ENCODE data around the gene FLNB.

FLNB gene

DNA sequence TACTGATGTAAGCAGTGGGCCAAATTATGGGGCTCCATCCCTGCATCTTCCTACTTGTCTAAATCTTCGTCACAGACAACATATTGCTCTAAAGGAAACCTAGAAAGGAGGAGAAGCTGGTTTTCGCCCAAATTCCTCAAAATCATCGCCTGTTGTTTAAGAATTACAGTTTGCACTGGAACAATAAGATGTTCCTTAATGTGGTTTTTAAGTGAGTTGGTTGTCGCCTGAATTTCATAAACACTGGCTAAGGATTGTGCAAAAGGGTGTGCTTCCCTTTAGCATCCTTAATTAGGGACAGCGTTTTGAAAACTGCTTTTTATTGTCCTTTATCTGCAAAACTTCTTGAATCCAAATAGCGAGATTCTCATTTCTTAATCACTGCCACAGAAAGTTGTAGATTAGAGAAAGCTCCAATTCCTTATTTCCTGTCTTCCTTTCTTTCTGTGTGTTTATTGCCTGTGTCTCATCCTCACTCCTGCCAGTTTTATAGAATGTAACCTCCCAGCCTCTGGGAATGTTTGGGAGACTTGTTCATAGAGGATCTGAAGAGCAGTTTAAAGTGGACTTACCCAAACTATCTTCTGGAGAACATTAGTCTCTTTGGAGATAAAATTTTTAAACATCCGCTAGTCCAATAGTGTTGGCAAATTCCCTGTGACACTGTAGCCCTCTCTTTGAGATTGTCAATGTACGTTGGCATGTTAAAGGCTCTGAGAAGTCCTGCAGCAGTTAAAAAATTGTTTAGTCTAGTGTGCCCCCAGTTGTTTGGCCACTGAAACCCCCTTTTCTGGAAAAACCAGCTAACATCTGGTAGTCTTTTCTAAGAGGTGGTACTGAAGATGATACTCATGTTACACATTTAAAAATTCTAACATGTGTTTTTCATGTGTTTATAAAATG, 50.4 kb downstream of the FLNB start:
- no peak for DNase-seq

DNA sequence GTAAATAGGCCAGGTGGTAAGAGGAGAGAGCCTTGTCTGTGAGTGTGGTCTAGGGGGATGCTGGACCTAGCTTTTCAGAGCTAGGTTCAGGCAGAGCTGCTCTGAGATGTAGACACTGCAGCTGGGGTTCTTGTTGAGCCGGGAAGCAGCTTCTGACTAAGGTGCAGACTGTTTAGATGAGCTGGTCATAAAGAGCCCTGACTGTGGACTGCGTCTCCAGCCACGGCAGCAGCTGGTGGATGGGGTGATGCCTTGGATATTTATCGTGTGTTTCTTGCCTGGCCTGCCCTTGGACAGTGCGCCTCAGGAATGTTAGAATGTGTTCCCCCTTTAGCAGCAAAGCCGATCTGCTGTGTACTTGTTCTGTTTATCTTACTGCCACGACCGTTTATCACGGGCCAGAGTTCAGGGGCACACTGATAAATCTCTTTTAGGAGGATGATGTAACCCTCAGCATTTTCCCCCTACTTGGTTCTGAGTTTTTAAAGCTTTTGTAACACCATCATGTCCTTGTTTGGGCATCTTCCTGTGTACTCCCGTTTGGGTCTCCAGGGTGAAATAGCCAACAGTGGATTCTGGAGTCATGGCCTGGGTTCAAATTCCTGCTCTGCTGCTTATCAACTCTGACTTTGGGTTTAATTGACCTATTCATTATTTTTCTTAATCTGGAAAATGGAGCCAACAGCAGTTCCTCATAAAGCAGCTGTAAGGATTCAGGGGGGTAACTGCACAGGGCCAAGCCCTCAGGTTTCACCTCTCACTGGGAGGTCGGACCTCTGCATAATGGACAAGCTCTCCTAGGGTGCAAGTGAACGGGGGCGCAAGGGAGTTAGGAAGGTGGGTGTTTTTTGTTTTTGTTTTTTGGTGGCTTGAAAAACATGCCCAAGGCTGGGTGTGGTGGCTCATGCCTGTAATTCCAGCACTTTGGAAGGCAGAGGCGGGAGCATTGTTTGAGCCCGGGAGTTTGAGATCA, 51.4 kb downstream of the FLNB start:
- DNase-seq, result peak; percentile 83

DNA sequence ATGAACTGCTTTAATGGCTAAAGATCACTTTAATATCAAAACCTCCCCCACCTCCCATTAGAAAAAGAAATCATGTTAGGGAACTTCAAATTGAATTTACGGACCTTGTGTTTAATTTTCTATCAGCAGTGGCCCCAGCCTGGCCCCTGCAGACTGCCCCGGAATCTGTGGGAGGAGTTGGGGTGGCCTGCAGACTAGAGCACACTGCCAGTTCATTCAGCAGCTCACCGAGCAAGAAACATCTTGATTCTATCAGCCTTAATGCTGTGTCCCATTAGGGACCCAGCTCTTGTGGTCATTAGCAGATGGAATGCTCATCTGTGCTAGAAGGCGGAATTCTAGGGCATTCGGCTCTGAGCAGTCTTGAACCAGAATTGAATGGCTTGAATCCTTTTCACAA, 54.2 kb downstream of the FLNB start:
- DNase-seq, result no peak

DNA sequence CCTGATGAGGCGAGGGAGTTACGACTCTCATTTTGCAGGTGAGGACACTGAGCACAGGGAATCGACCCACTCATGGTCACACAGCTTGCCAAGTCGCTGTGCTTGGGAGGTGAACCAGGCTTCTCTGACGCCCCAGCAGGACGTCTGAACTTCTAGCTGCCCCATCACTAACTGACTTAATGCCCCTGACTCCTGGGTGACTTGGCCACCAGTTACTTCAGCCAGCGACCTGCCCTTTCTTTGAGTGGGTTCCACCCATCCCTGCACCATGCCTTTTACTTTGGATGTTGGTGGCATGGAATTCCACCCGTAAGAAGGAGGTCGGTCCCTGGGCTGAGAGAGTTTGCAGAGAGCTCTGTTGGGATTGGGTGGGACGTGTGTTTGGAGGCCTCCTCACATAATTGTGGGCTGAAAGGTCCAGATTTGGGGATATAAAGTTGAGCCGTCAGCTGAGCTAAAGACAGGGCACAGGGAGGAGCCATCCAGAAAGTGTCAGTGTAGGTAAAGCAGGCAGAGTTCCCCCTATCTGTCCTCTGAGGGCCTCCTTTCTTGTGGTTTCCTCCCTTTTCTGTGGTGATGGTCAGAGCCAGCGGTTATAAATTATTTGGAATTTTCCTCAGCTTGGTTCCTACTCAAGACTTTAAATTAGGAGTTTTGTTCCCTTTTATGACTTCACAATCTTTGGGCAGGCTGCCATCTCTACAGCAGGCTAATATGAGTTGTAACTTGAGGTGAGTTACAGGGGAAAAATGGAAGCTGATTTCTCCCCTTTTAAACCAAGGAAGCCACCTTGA, 55.0 kb downstream of the FLNB start:
- DNase-seq, result peak; percentile 69

DNA sequence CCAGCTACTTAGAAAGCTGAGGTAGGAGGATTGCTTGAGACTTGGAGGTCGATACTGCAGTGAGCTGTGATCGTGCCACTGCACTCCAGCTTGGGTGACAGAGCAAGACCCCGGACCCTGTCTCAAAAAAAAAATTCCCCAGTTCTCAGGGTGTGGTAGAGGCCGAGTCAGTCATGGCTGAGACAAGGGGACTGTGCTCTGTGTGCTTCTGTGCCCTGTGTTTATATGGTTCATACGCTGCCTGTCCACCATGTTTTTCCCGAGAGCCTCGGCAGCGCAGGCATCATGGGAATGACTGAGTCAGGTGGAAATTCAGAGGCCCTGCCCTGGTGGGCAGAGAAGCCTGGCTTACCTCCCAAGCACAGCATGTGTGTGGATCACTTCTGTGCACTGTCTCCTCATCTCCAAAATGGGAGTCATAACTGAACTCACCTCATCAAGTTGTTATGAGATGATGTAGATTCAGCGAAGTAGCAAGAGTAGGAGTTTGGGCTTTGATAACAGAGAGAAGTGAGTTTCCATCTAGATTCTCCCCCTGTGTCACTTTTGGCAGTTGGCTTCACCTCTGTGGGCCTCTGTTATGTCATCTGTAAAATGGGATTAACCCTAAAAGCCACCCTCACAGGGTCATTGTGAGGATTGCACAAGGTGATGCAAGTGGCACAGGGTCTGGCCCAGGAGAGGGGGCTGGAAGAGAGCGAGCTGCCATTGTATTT, 56.9 kb downstream of the FLNB start:
- no peak for DNase-seq

DNA sequence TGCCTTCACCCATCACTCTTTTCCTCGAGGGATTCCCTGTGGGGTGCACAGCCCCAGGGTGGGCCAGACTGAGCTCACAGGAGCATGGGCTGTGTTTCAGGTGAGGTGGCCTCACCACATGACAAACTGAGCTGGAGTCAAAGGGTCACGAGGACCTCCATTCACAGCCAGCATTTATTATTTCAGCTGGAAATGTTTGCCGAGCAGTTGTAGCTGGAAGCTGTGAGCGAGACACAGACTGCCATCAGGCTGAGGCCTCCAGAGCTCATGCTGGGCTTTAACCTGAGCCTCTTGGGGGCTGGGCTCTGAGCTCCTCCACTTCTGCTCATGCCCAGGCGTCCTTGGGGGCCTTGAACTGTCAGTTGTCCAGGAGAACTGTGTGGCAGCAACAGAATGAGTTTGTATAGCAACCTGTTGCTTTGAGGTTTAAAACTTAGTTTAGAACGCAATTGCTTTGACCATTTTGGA, 57.5 kb downstream of the FLNB start:
- DNase-seq, result no peak

DNA sequence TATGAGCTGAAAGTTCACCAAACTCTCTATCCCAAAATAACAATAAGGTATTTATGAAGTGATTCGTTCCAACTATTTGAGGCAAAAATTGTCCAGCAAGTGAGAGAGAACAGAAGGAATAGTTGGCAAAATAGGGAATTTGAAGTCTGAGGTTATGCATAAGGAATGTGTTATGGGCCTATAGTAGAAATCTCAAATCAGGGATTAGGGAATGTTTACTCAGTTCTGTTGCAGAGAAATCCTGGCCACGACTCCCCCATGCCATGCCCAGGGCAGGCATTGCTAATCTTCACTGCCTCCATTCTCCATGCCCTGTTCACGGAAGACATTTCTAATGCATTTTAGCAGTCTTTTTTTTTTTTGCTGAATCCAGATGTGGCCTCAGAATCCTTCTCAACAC, 58.6 kb downstream of the FLNB start:
- no peak for DNase-seq

DNA sequence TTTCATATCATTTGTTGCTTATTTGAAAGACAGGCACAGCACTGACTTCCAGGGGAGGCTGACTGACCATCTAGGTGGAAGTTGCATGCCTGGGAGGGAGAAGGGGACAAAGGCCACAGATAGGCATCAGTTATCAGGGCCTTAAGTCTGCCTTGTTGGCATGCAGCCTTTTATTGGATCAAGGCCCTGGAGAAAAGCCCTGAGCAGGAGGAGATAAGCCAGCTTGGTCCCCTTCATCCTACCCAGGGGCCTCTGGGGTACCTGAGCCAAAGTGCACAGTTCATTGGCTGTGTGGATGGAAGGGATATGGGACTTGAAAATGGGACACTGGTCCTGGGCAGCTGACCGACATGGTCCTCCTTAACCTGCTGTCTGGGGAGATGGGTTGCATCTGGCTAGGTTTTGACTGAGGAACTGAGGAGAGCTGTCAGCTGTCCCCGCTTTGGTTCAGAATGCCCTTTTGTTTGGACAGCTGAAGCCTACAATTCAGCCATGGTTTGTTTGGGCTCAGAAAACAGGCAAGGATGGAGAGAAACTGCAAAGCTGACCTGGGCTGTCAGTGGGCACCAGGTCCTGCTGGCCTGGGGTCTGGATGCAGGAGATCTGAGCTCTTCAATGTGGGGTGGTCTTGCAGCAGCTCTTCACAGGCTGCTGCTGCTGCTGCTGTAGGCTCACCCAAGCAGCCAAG, 60.0 kb downstream of the FLNB start:
- peak; percentile 66 for DNase-seq

DNA sequence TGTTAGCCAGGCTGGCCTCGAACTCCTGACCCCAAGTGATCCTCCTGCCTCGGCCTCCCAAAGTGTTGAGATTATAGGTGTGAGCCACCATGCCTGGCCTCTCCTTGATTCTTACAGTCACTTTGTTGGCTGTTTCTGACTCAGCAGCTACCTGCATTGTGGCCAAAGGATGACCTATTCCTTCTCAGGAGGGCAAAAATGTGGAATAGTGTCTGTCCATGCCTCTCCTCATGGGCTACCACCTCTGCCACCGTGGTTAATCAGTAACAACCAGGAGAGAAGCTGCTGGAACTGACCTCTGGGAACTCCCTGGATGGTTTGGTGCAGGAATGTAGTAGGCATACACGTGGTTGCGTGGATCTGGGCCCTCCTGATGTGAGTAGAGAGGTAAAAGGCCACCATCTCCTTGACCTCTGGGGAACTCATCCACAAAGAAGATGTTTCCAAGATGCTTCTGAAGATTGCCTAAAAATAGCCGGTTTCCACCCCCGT, 63.3 kb downstream of the FLNB start:
- no peak for DNase-seq

DNA sequence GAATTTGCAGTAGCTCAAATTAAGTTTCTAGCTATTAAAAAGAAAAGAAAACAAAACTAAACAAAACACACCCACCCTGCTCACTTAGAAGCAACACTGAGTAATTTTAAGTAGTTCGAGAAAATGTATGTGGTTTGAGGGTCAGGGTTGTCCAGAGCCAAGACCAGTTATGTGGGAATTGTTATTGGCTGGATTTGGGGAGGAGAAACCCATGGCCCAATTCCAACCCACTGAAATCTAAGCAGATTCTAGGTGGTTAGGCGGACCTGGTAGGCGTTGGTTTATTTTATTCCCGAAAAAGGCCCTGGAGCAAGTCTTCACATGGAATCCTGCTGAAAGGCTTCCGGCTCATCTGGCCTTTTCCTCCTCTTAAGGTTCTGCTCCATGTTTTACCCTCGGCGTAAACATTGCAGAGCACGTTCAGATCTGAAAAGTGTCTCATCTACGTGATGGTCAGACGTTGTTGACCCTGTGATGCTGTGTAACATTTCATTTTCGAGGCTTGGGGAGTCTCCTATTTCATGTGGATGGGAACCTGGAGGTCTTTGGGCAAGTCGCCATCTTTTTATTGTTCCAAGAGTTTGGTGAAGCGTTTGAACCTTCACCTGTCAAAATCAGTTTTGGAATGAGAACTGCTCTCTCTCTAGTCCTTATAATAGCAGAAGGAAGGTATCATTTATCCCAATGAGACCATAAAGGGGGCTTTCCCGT, 64.0 kb downstream of the FLNB start:
- no peak for DNase-seq

DNA sequence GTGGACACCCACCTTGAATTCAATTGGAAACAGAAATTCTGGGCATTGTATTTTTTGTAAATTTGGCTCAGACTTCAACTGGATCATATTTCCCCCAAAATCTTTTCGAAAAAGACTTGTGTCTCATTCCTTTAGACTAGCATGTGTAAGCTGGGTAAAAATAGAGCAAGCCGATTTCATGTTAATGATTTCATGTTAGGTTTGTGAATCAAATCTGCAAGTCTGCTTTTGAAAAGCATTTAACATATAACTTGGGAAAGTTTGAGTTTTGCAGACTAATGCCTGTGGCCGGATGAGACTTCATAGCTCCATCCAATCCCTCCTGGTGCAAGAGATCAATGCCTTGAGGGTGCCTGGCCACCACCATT, 64.5 kb downstream of the FLNB start:
- no peak for DNase-seq

DNA sequence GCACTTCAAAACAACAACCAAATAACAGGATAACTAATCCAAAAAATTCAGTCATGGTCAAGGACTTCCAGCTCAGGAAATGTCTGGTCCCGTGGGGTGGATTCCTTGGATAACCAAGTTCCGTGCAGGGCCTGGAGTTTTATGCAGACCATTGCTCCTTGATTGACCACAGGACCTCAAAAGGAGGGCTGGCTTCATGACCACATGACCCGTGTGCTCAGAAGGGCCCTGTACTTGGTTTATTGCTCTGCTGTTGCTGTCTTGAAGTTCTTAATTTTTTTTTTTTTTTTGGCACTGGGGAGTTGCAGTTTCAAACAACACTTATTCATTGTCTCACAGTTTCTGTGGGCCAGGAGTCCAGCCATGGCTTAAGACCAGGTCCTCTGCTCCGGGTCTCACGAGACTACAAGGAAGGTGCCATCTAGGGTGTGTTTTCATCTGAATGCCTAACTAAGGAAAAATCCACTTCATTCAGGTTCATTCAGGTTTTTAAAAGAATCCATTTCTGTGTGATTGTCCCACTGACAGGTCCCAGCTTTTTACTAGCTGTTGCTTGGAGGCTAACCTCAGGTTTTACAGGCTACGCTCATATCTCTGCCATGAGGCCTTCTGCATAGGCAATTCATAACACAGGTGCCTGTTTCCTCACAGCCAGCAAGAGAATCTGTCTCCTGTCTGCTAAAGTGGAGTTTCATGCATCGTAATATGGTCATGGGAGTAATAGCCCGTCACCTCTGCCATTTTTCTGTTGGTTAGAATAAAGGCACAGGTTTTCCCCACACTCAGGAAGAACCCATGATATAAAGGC, 65.3 kb downstream of the FLNB start:
- DNase-seq, result no peak

DNA sequence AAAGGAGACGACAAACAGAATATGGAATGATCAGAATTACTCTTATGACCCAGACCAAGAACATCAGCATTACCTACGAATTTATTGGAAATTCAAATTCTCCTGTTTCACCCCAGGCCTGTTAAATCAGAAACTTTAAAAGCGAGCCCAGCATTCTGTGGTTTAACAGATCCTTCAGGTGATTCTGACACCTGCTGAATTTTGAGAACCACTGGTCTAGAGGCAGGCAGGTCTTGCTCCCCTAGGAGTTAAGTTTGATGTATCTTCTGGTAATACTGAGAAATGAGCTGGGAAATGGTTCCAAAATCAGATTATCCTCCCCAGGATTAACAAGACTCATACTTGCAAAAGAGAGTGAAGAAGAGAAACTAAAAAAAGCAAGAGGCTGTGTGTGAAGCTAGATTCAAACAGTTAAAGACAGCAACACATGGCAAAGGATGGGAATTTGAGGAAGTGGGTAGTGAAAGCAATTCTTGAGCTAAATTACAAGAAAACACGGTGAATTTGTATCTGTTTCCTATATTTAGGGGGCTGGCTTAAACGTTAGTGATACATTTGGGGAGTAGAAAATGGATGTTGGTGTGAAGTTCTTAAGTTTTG, 66.0 kb downstream of the FLNB start:
- DNase-seq, result peak; percentile 43

DNA sequence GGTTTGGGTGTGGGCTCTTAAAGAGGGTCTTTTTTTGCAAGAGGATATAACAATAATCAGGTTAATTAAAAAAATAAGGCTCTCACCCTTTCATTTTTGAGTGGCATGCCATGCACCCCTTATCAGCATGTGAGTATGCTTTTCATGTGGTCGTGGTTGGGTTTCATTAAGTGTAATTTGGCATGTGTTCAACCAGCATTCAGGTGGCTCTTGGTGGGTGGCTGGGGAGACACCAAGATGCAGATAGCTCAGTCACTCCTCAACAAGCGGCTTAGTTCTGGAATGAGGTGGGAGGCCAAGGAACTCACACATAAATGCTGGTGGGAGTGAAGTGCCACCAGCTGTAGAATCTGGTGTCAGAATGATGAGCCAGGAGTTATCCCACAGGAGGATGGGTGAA, 66.8 kb downstream of the FLNB start:
- peak; percentile 77 for DNase-seq

DNA sequence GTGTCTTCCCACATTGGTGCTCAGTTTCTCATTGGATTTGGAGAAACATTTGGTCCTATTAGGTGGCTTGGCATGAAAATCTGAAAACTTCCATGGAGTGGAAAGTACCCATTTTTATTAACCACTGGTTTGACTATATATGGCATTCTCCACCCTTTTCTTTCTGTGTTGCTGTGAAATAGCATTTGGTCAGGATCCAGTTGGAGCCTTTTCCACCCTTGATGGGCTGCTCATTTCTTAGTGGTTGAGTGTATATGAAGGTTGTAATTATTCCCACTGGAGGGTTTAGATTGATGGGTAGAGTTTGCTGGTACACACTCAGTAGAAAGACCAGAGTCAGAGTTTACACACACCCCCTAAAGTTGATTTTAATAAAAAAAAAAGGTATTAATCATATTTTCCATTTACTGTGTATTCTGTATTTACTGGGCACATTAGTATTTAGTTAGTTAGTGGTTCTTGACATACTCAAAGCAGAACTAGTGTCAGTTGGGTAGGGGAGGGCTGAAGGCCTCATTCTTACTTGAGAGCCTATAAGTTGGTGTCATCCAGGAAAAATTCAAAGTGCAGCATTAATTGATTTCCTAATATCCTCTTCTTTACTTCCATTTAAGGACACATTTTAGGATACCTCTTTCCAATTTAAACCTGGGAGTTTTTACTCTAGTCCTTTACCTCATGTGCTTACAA, 69.5 kb downstream of the FLNB start:
- no peak for DNase-seq

DNA sequence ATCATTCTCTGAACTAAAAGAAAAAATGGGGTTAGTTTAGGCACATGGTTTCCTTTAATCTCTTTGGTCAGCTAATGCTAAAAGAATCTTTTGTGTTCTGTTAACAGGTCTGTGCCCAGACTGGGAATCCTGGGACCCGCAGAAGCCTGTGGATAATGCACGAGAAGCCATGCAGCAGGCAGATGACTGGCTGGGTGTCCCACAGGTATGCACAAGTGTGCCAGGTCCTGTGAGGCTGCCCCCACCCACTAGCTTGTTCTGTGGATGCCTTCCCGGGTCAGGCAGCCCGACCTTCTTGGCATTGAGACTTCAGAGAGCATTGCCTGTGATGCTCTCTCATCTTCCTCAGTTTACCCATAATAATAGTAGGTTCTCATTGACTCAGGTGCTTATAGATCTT, 70.4 kb downstream of the FLNB start:
- DNase-seq, result no peak

DNA sequence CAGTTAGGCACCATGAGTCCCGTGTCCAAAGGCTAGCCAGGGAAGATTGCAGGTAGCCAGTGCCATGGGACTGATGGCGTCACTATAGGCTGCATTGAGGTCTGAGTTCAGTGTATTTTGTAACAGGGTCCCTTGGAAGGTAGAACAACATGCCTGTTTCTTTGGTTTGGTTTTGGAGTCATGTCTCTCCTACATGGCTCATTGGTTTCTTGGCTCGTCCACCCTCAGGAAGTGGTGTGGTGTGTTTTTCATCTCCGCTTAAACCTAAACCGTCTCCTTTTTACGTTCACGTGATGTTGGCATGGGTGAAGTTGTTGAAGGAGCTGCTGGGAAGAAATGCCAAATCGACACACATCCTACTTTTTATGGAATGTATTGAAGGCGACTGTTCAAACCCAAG, 71.6 kb downstream of the FLNB start:
- DNase-seq, result no peak

DNA sequence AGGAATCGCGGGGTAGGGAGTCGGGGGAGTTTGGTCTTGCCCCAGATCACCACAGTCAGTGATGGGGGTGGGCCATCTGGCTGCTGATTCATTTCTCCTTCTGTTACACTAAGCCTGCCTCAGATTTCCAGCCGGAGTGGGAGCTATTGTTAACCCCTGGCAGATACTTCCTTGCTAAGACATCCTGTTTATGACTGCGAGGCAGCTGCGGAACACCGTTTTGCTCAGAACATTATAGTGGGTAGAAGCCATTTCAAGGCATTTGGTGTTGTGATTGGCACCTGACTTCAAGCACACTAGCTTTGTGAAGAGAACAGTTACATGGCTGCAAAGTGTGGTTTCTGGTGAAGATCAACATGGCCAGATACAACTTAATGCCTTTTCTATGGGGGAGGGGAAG, 73.8 kb downstream of the FLNB start:
- DNase-seq, result peak; percentile 48

DNA sequence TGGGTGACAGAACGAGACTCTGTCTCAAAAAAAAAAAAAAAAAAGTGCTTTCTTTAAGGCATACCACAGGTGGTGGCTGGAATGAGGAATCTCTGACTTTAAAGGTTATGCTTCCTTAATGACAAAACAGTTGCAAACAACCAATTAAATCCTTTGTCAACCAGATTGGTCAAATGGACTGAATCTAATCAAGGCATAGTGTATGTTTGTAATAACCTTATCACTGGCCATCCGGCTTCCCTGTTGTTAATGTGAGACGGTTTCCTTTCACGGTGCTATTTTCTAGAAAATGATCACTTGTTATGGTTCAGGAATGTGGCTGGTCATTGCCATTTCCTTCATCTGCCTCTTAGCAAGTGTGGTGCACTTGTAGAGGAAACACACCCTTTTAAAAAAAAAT, 75.9 kb downstream of the FLNB start:
- peak; percentile 63 for DNase-seq

Data from hematopoietic multipotent progenitor cell treated with erythropoietin and hydrocortisone succinate and interleukin-3 and kit ligand, for 6 days (in vitro differentiated cells).